Activated CD8-positive, alpha-beta T cell treated with anti-CD3 and anti-CD28 coated beads, Interleukin-2, amount 10 ng/mL, durations not matched to agents 7 days and 5 days (primary cell): ENCODE results near the gene CGB2. TPM values are rescaled to one million over a fixed set of nuclear protein-coding genes. Genes with fewer than 3 reads are reported as not detected.

Experiments
- ATAC-seq: fragments of 150-1000 bp; cut with Tn5 transposase; one replicate; pipeline ENCODE4 v1.10.0; 2021; ENCODE audit warnings: moderate library complexity
- CTCF ChIA-PET: fragments of 350-600 bp; sonication (Branson Sonifier 250); formaldehyde crosslinking; loops from one replicate; lab custom pipeline; 2021; ENCODE audit warnings: antibody characterized with exemption; lab: Charles Lee
- POLR2A ChIA-PET: fragments of 350-600 bp; sonication (Branson Sonifier 250); formaldehyde crosslinking; loops from one replicate; lab custom pipeline; 2021; ENCODE audit warnings: antibody characterized with exemption; lab: Charles Lee
- DNase-seq: peaks from one replicate; pipeline ENCODE4 v3.0.0-alpha.2; 2020
- H3K27ac Mint-ChIP-seq: one replicate; pipeline ENCODE4 v1.8.0; 2021; ENCODE audit warnings: mild to moderate bottlenecking, mixed read lengths
- H3K27me3 Mint-ChIP-seq: one replicate; pipeline ENCODE4 v1.8.0; 2021; ENCODE audit warnings: low read depth, mixed read lengths
- H3K36me3 Mint-ChIP-seq: one replicate; pipeline ENCODE4 v1.8.0; 2021; ENCODE audit warnings: low read depth, mixed read lengths
- H3K4me1 Mint-ChIP-seq: one replicate; pipeline ENCODE4 v1.8.0; 2021; ENCODE audit warnings: low read depth, mixed read lengths
- H3K4me3 Mint-ChIP-seq: one replicate; pipeline ENCODE4 v1.8.0; 2021; ENCODE audit warnings: mild to moderate bottlenecking, mixed read lengths
- H3K9me3 Mint-ChIP-seq: one replicate; pipeline ENCODE4 v1.8.0; 2022; ENCODE audit warnings: mixed read lengths; ENCODE audit not compliant: insufficient read depth
- total RNA-seq, 2 experiments: library from RNA; stranded (reverse); gene quantifications; one replicate each; pipeline ENCODE4 v1.2.3, GENCODE V29; 2021

CGB2 gene
- total RNA-seq, 2 experiments from 2014 or later: not detected

DNA sequence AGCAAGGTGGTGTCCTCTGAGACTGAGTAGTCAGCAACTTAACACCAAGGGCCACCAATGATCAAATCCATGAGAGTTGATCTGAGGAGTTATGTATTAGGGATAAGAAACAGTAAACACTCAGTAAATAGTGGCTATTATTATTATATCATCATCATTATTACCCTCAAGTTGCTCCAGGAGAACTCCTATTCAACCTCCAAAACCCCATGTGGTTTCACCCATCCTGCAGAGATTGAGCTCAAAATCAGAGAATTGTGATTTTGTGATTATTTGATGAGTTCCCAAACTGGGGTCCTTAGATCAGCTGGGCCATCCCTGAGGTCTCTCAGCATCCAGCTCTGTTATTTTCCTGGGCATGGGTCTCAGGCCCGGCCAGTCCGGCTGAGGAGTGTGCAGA lies 29.3 kb downstream of the CGB2 start:
- no peak overlapping the region for H3K4me3 Mint-ChIP-seq
- ChIA-PET CTCF (interaction anchor here (1.9 kb wide), 1 partner anchor 138 kb away, joined by 4 read pairs; no protein-coding TSS in a partner anchor), POLR2A (no interaction called here)
- peaks cover 24% of the 10 kb centered on the region for H3K4me1 Mint-ChIP-seq
- no peaks in the 10 kb centered on the region for H3K36me3 Mint-ChIP-seq
- ATAC-seq: no peak
- no peak overlapping the region for H3K27ac Mint-ChIP-seq
- H3K9me3 Mint-ChIP-seq: no peaks in the 10 kb centered on the region
- DNase-seq: no peak
- H3K27me3 Mint-ChIP-seq: peaks cover 67% of the 10 kb centered on the region

DNA sequence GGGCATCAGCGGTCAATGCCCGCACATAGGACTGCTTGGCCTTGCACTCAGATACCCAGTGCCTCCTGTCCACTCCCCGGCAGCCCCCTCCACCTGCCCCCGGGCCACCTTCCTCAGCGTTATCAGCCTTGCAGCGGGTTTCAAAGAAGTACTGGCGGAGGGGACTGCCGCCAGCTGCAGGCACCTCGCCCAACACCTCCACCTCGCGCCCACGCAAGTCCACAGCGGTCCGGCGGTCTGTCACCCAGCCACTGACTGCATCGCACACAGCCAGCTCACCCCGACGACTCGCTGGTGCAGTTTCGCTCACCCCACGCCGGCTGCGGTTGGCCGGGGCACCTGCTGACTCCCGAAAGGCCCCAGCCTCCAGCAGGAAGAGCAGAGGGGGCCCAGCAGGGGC lies 29.8 kb downstream of the CGB2 start:
- Mint-ChIP-seq H3K27ac (no peak overlapping the region), H3K4me3 (no peak overlapping the region), H3K4me1 (peaks cover 19% of the 10 kb centered on the region), H3K9me3 (no peaks in the 10 kb centered on the region), H3K36me3 (no peaks in the 10 kb centered on the region), H3K27me3 (peaks cover 68% of the 10 kb centered on the region)
- POLR2A ChIA-PET: no interaction called here
- DNase-seq (no peak), ATAC-seq (no peak)
- CTCF ChIA-PET: no interaction called here

DNA sequence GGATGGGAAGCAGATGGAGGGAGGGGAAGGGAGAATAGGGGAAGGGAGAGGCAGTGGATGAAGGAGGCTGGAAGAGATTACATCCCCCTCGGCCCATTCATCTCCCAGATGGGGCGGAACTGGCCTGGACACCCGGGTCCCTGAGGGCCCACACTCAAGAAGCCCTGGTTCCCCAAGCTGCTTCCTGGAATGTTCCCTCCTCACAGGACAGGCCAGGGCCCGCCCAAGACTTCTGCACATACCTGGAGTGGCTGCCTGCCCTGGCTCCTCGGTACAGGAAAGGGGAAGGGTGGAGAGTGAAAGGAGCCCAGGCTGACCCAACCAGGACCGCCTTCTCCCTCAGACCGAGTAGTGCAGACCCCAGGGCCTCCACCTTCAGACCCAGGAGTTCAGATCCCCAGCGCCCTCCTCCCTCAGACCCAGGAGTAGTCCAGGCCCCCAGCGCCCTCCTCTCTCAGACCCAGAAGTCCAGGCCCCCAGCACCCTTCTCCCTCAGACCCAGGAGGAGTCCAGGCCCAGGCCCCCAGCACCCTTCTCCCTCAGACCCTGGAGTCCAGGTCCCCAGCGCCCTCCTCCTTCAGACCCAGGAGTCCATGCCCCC lies 32.4 kb downstream of the CGB2 start:
- ATAC-seq (no peak), DNase-seq (no peak)
- no peaks in the 10 kb centered on the region for H3K4me1 Mint-ChIP-seq
- POLR2A ChIA-PET: no interaction called here
- H3K27ac Mint-ChIP-seq: no peak overlapping the region
- CTCF ChIA-PET: no interaction called here
- H3K4me3 Mint-ChIP-seq: no peak overlapping the region
- H3K36me3 Mint-ChIP-seq: no peaks in the 10 kb centered on the region
- H3K27me3 Mint-ChIP-seq: peaks cover 59% of the 10 kb centered on the region
- H3K9me3 Mint-ChIP-seq: no peaks in the 10 kb centered on the region

GRCh38 chr19:49064768-49065611 lies 33.3 kb downstream of the CGB2 start, which contains the start of gene NTF4:
TSS of gene NTF4 (minus strand) at chr19:49064818. CDS start at chr19:49061997, 2,821 bp downstream.
- CTCF ChIA-PET: interaction anchor here (1.0 kb wide), 1 partner anchor 33 kb away, joined by 4 read pairs; no protein-coding TSS in a partner anchor
- Mint-ChIP-seq H3K4me1 (no peaks in the 10 kb centered on the region), H3K4me3 (no peak within 1 kb of the TSS), H3K36me3 (no peaks in the 10 kb centered on the region), H3K27me3 (peaks cover 60% of the 10 kb centered on the region), H3K9me3 (no peaks in the 10 kb centered on the region), H3K27ac (no peak within 1 kb of the TSS)
- POLR2A ChIA-PET: no interaction called here
- no peak for DNase-seq
- ATAC-seq: no peak

DNA sequence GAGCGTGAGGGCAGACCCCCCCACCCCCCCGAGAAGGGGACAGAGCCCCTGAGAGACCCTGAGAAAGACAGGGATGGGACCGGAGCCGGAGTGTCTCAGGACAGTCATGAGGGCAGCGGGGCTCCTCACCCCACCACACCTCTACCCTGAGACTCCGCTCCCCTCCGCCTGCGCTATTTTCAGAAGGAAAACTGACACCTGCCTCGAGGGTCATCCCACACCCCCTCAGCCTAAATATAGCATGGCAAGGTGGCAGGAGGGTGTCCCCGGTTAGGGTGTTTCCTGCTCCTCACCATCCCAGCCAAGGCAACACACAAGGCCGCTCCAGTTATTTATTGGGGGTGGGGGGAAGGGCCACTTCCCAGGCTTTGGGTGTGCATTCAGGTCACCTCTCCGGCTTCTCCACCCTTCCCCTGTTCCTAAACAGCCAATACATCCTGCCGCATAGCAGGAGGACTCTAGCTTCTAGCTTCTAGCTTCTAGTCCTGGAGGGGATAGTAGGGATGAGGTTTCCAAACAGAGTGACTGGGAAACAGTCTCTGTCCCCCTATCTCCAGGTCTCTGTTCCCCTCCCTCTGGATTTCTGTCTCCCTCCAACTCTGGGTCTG lies 34.3 kb downstream of the CGB2 start:
- Mint-ChIP-seq H3K27me3 (peaks cover 61% of the 10 kb centered on the region), H3K4me1 (no peaks in the 10 kb centered on the region), H3K9me3 (no peaks in the 10 kb centered on the region), H3K36me3 (no peaks in the 10 kb centered on the region), H3K27ac (no peak overlapping the region), H3K4me3 (no peak overlapping the region)
- CTCF ChIA-PET: interaction anchor here (1.0 kb wide), 1 partner anchor 32 kb away, joined by 4 read pairs; no protein-coding TSS in a partner anchor
- ATAC-seq: no peak
- POLR2A ChIA-PET: no interaction called here
- DNase-seq: no peak

DNA sequence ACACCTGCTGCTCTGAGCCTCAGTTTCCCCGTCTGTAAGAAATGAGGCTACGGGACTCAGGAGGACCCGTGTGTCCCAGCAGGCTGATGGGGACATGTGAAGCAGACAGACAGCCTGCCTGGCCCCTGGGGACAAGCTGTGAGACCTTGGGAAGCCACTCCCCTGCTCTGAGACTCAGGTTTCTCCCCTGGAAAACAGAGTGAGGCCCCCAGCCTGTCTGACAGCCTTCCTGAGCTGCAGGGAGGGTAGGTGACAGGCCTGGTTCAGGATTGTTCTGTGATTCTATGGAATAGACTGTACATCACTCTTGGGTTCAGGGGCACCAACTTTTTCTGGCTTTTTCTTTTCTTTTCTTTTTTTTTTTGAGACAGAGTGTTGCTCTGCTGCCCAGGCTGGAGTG lies 35.9 kb downstream of the CGB2 start:
- ATAC-seq (no peak), DNase-seq (no peak)
- H3K27me3 Mint-ChIP-seq: peaks cover 67% of the 10 kb centered on the region
- no peak overlapping the region for H3K27ac Mint-ChIP-seq
- CTCF ChIA-PET: no interaction called here
- POLR2A ChIA-PET: no interaction called here
- H3K4me1 Mint-ChIP-seq: no peaks in the 10 kb centered on the region
- no peak overlapping the region for H3K4me3 Mint-ChIP-seq
- no peaks in the 10 kb centered on the region for H3K9me3 Mint-ChIP-seq
- H3K36me3 Mint-ChIP-seq: no peaks in the 10 kb centered on the region

- DNase-seq (no peak), ATAC-seq (no peak)
- Mint-ChIP-seq H3K27me3 (peaks cover 75% of the 10 kb centered on the region), H3K9me3 (no peaks in the 10 kb centered on the region), H3K27ac (no peak overlapping the region), H3K36me3 (peaks cover 3% of the 10 kb centered on the region), H3K4me1 (peaks cover 8% of the 10 kb centered on the region), H3K4me3 (no peak overlapping the region)
- CTCF ChIA-PET: interaction anchor here (1.2 to 1.8 kb wide), 3 partner anchors 9 to 77 kb away, joined by 4 to 7 read pairs (median 5); no protein-coding TSS in a partner anchor
- POLR2A ChIA-PET: no interaction called here
These were observed 37.3 kb downstream of the CGB2 start for GRCh38 chr19:49069026-49069425.

DNA sequence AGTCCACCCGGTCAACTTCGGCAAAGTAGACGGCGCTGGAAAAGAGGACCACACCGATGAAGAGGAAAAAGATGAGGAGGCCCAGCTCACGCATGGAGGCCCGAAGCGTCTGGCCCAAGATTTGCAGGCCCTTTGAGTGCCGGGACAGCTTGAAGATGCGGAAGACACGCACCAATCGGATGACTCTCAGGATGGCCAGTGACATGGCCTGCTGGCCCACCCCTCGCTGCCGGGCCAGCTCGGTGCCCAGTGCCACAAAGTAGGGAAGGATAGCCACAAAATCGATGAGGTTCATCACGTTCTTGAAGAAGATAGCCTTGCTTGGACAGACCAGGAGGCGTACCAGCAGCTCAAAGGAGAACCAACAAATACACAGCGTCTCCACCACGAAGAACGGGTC lies 38.7 kb downstream of the CGB2 start:
- no peak overlapping the region for H3K27ac Mint-ChIP-seq
- no peak overlapping the region for H3K4me3 Mint-ChIP-seq
- ATAC-seq (no peak), DNase-seq (no peak)
- H3K9me3 Mint-ChIP-seq: no peaks in the 10 kb centered on the region
- peaks cover 8% of the 10 kb centered on the region for H3K4me1 Mint-ChIP-seq
- H3K36me3 Mint-ChIP-seq: peaks cover 3% of the 10 kb centered on the region
- CTCF ChIA-PET: interaction anchor here (1.5 to 1.8 kb wide), 2 partner anchors 36 to 77 kb away, joined by 3 to 7 read pairs; partner anchors contain the start of gene RUVBL2
- POLR2A ChIA-PET: no interaction called here
- peaks cover 65% of the 10 kb centered on the region for H3K27me3 Mint-ChIP-seq

GRCh38 chr19:49071860-49072547 lies 40.3 kb downstream of the CGB2 start:
- DNase-seq: no peak
- Mint-ChIP-seq H3K4me3 (no peak overlapping the region), H3K27ac (no peak overlapping the region), H3K4me1 (peaks cover 8% of the 10 kb centered on the region), H3K9me3 (no peaks in the 10 kb centered on the region), H3K36me3 (peaks cover 3% of the 10 kb centered on the region), H3K27me3 (peaks cover 50% of the 10 kb centered on the region)
- ChIA-PET POLR2A (no interaction called here), CTCF (interaction anchor here (1.5 kb wide), 1 partner anchor 78 kb away, joined by 3 read pairs; the partner anchor contains the start of gene RUVBL2)
- peak; percentile 33 for ATAC-seq

DNA sequence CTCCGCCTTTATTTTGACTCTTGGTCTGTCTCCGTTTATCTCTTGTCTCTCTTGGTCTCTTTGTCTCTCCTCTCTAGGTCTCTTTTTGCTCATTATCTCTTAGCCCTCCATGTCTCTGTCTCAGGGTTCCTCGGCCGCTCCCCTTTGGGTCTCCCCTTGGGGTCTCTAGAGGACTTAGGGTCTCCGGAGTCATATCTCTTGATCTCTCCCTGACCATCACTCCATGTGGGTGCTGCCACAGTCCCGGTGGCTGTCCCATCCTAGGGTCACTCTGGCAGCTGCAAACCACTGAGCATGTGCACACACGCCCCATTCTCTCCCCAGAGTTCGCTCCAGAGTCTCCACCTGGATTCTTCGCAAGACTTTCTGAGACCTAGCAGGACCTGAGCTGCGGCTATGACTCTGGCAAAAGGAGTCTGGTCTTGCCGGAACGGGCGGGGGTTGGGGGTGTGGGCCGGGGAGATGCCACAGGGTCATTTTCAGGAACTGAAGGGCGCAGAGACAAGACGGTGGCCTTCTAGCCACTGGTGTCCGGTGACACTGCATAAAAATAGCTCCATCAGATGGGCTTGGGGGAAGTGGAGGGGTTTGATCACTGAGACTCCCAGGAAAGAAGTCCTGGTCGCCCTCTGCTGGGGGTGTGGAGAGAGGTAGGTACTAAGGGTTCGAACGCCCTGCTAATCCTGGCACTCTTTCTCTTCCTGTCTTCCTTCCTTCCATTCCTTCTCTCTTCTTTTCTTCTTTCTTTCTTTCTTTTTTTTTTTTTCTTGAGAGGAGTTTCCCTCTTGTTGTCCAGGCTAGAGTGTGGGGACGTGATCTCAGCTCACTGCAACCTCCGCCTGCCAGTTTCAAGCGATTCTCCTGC lies 42.1 kb downstream of the CGB2 start:
- peaks cover 8% of the 10 kb centered on the region for H3K4me1 Mint-ChIP-seq
- ChIA-PET CTCF (interaction anchor here (0.6 to 2.5 kb wide), 7 partner anchors 8 to 125 kb away, joined by 3 to 9 read pairs (median 5); partner anchors contain the start of genes CGB7 and LIN7B), POLR2A (no interaction called here)
- peaks cover 3% of the 10 kb centered on the region for H3K36me3 Mint-ChIP-seq
- DNase-seq (no peak), ATAC-seq (no peak)
- peaks cover 42% of the 10 kb centered on the region for H3K27me3 Mint-ChIP-seq
- H3K27ac Mint-ChIP-seq: no peak overlapping the region
- H3K9me3 Mint-ChIP-seq: no peaks in the 10 kb centered on the region
- H3K4me3 Mint-ChIP-seq: no peak overlapping the region
